ENCODE data around the gene RIOK2.

DNA sequence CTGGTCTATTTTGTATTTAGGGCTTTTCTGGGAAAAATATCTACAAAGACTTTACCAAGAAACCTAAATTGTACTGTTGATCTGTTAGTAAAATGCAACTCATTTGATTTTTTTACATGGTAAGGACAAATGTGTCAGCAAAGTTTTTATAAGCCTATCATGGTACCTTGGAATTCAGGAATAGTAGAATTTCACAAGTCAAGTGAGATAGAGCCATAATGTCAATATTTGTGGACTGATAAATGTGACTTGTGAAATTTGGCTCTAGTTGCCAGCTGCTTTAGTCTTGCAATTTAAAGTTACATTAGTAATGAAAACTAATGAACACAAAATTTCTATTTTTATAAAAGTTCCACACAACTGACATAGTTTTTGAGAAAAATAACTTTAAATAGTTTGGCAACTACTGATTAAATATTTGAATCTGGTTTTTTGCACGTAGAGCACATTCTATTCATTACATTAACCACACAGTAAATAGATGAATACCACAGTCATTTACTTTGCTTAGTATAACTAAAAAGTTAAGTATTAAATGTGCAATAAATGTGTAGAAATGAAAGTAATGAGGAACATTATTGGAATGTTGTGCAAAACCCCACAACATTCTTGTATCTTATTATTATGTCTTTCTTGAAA, 41.2 kb upstream of the RIOK2 start:
- TF ChIP-seq, protein P1, sequence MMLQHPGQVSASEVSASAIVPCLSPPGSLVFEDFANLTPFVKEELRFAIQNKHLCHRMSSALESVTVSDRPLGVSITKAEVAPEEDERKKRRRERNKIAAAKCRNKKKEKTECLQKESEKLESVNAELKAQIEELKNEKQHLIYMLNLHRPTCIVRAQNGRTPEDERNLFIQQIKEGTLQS (IDR thresholded peaks at IDR 0.05; ENCODE audit: borderline replicate concordance, extremely low read depth, low read depth, low read length): no peak
- TF ChIP-seq, protein P2, sequence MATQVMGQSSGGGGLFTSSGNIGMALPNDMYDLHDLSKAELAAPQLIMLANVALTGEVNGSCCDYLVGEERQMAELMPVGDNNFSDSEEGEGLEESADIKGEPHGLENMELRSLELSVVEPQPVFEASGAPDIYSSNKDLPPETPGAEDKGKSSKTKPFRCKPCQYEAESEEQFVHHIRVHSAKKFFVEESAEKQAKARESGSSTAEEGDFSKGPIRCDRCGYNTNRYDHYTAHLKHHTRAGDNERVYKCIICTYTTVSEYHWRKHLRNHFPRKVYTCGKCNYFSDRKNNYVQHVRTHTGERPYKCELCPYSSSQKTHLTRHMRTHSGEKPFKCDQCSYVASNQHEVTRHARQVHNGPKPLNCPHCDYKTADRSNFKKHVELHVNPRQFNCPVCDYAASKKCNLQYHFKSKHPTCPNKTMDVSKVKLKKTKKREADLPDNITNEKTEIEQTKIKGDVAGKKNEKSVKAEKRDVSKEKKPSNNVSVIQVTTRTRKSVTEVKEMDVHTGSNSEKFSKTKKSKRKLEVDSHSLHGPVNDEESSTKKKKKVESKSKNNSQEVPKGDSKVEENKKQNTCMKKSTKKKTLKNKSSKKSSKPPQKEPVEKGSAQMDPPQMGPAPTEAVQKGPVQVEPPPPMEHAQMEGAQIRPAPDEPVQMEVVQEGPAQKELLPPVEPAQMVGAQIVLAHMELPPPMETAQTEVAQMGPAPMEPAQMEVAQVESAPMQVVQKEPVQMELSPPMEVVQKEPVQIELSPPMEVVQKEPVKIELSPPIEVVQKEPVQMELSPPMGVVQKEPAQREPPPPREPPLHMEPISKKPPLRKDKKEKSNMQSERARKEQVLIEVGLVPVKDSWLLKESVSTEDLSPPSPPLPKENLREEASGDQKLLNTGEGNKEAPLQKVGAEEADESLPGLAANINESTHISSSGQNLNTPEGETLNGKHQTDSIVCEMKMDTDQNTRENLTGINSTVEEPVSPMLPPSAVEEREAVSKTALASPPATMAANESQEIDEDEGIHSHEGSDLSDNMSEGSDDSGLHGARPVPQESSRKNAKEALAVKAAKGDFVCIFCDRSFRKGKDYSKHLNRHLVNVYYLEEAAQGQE (IDR thresholded peaks at IDR 0.05; ENCODE audit: low read depth, low read length): no peak
- TF ChIP-seq NFYB (IDR thresholded peaks at IDR 0.05; ENCODE audit: insufficient read depth, low read depth, low read length): no peak
- TF ChIP-seq CTCF (IDR thresholded peaks at IDR 0.05 in 2 of 3, conservative IDR thresholded peaks at IDR 0.05 in 1 of 3; ENCODE audit: control insufficient read depth in 2 of 3, extremely low read depth in 1 of 3, insufficient read depth in 1 of 3, low read depth in 3 of 3, low read length in 3 of 3): no peak
- TF ChIP-seq ZNF24 (IDR thresholded peaks at IDR 0.05): no peak
- TF ChIP-seq POU2F2 (IDR thresholded peaks at IDR 0.05; ENCODE audit: borderline replicate concordance, low read depth, low read length): no peak
- no peak for TF ChIP-seq RAD21 (IDR thresholded peaks at IDR 0.05; ENCODE audit: insufficient read depth, low read depth, low read length)
- no peak for TF ChIP-seq EZH2 (IDR thresholded peaks at IDR 0.05; ENCODE audit: borderline replicate concordance, control insufficient read depth, low read depth, low read length)

Data from GM12878 (cell line).